ENCODE measurements around the gene CA4. TPM values are rescaled to one million over a fixed set of nuclear protein-coding genes. Genes with fewer than 3 reads are reported as not detected.
A peak's percentile ranks its signal among the peaks of the same experiment; 100 is the strongest.

CA4 gene
- total and polyA plus RNA-seq, 2 of the 8 experiments (the other 6 are each of a cell fraction or from before 2014, with no cell fraction given): 3.6 to 4.2 TPM

DNA sequence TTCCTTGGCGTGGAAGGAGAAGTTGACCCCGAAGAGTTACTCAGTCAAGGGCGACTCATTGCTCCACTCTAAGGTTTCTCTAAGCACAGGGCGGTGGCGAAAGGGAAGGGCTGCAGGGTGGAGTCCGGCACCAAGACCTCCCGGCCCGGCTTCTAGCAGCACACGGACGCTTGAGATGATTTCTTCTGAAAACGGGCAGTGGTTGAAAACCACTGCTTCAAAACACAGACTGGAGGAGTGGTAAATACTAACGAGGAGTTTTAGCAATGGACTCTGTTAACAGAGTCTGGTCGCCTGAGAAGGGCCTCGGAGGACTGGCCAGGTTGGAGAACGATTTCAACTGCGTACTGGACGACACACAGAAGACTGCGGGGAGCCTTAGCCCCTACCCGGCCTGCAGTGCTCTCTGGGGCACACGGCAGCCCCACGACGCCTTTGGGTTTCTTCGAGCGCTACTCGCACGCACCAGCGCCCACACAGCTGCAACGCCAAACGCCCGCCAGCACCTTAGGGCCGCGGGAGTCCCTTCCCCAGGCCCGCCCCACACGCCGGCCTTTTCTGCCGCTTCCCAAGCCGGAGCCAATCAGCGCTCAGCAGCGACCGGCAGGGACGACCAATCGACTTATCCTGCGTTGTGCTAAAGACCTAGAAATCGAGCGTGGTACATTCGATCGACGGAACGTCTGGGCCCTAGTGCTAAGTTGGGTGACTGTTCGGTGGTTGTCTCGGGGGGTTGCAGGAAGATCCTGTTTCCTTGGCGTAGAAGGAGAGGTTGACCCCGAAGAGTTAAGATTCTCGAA lies 14.4 kb upstream of the CA4 start:
- FAIRE-seq (peak; percentile 78), DNase-seq (ENCODE audit: low read depth in 1 of 2, low spot score in 2 of 2) (peak in 1 of 2 experiments; percentile 88)
- H3K27me3 ChIP-seq (replicated peaks in 1 of 4; ENCODE audit: control insufficient read depth in 3 of 4, extremely low read depth in 1 of 4, insufficient read depth in 3 of 4, low read length in 3 of 4): peaks cover 34 to 59% (median 52%) of the 10 kb centered on the region in 4 experiments
- peak overlapping the region; percentile 63; the same call in 1 of the 2 replicates for H3K18ac ChIP-seq (ENCODE audit: extremely low read depth, low read length)
- ChIA-PET CTCF (ENCODE audit: partially characterized antibody) (interaction anchor here (1.4 to 3.3 kb wide), 2 partner anchors 35 to 40 kb away, joined by 4 to 15 read pairs; no protein-coding TSS in a partner anchor), POLR2A (ENCODE audit: partially characterized antibody) (interaction anchor here (0.6 to 1.6 kb wide), 2 partner anchors 10 to 34 kb away, joined by 3 to 4 read pairs; no protein-coding TSS in a partner anchor)
- H4K5ac ChIP-seq (ENCODE audit: insufficient read length, low read depth, low read length): no peak overlapping the region
- H2BK15ac ChIP-seq (ENCODE audit: low read length): no peak overlapping the region
- H3K9ac ChIP-seq (replicated peaks in 1 of 4; ENCODE audit: extremely low read depth in 1 of 4, low read depth in 3 of 4, low read length in 3 of 4): peak overlapping the region in 3 of 4 experiments; percentile 26 to 62 (median 33); a peak in 5 of 7 replicates
- H2BK20ac ChIP-seq (ENCODE audit: low read length): no peak overlapping the region
- H2AFZ ChIP-seq (ENCODE audit: low read length): peak overlapping the region; percentile 64
- no peak overlapping the region for H2BK5ac ChIP-seq (ENCODE audit: low read depth, low read length)
- no peaks in the 10 kb centered on the region; a peak in 1 of 8 replicates for H3K36me3 ChIP-seq (ENCODE audit: control insufficient read depth in 2 of 4, insufficient read depth in 4 of 4, low read length in 3 of 4)
- no peak overlapping the region for H3K14ac ChIP-seq (ENCODE audit: insufficient read length)
- H3K4me3 ChIP-seq (ENCODE audit: extremely low read depth in 1 of 4, insufficient read depth in 2 of 4, low read depth in 3 of 4, low read length in 4 of 4): peak overlapping the region; percentile 76 to 95 (median 88)
- WGBS, 2 experiments (ENCODE audit: extremely low coverage in 1 of 2, insufficient coverage in 1 of 2, insufficient read length in 1 of 2, insufficient replicate concordance in 2 of 2, low coverage in 1 of 2, low lambda C conversion rate in 2 of 2, missing lambda C conversion rate in 1 of 2): 7% methylated on average over 48 of the region's 54 CpGs; no CpG with 5 or more reads in 1 of the 2 experiments
- H2AK5ac ChIP-seq (ENCODE audit: low read depth, low read length): no peak overlapping the region
- H3K4me1 ChIP-seq (replicated peaks in 1 of 4; ENCODE audit: control insufficient read depth in 3 of 4, insufficient read depth in 4 of 4, low read length in 3 of 4): peaks cover 0 to 15% (median 8%) of the 10 kb centered on the region in 4 experiments; a peak in 6 of 7 replicates
- H4K8ac ChIP-seq (ENCODE audit: extremely low read depth, insufficient read depth, low read length): no peak overlapping the region
- no peaks in the 10 kb centered on the region for H3K9me3 ChIP-seq (ENCODE audit: insufficient read depth in 2 of 2, low read depth in 1 of 2, low read length in 1 of 2)
- H3K23ac ChIP-seq (ENCODE audit: insufficient read length): no peak overlapping the region
- no peak overlapping the region for H2BK12ac ChIP-seq (ENCODE audit: low read depth, low read length)
- H3K4ac ChIP-seq (replicated peaks; ENCODE audit: insufficient read length, low read depth, low read length): no peak overlapping the region
- H2BK120ac ChIP-seq (replicated peaks; ENCODE audit: low read depth, low read length): no peak overlapping the region
- H3K79me1 ChIP-seq (ENCODE audit: low read depth, low read length): no peaks in the 10 kb centered on the region
- no peak overlapping the region for H4K91ac ChIP-seq (replicated peaks; ENCODE audit: insufficient read length, low read length)
- peaks cover 1 to 9% of the 10 kb centered on the region in 2 experiments for H4K20me1 ChIP-seq (replicated peaks in 1 of 2; ENCODE audit: control insufficient read depth in 1 of 2, insufficient read depth in 2 of 2, low read length in 2 of 2)
- H3K27ac ChIP-seq (ENCODE audit: low read depth, low read length): no peak overlapping the region
- no peaks in the 10 kb centered on the region for H3K79me2 ChIP-seq (ENCODE audit: control insufficient read depth in 1 of 2, insufficient read depth in 2 of 2, low read length in 2 of 2)
- H3K23me2 ChIP-seq (ENCODE audit: low read depth, low read length): peaks cover 8% of the 10 kb centered on the region; the same call in 1 of the 2 replicates
- peak overlapping the region; percentile 97 to 98 for H3K4me2 ChIP-seq (ENCODE audit: insufficient read depth in 1 of 2, low read depth in 2 of 2, low read length in 2 of 2)
- H3K56ac ChIP-seq (replicated peaks; ENCODE audit: insufficient read length, low read depth, low read length): no peak overlapping the region
- TF ChIP-seq, protein P1, sequence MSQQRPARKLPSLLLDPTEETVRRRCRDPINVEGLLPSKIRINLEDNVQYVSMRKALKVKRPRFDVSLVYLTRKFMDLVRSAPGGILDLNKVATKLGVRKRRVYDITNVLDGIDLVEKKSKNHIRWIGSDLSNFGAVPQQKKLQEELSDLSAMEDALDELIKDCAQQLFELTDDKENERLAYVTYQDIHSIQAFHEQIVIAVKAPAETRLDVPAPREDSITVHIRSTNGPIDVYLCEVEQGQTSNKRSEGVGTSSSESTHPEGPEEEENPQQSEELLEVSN (IDR thresholded peaks at IDR 0.05): peak; percentile 93
- TF ChIP-seq ASH2L (IDR thresholded peaks at IDR 0.05; ENCODE audit: low read length): peak; percentile 80
- TF ChIP-seq KDM5A (IDR thresholded peaks at IDR 0.05; ENCODE audit: low read length): 0 out of 2 replicates have a peak, but pooled peaks have one; percentile 28
- TF ChIP-seq FOSL1 (IDR thresholded peaks at IDR 0.05; ENCODE audit: insufficient read depth, low read depth, low read length): peak; percentile 96
- no peak for TF ChIP-seq JUND (IDR thresholded peaks at IDR 0.05; ENCODE audit: low read length)
- TF ChIP-seq EZH2 (IDR thresholded peaks at IDR 0.05; ENCODE audit: low read depth, low read length, severe bottlenecking): peak; percentile 53
- TF ChIP-seq SUZ12 (IDR thresholded peaks at IDR 0.05; ENCODE audit: low read length): peak; percentile 40; the same call in 1 of the 2 replicates
- TF ChIP-seq GABPA (IDR thresholded peaks at IDR 0.05; ENCODE audit: borderline replicate concordance, insufficient read depth, low read length): 0 out of 2 replicates have a peak, but pooled peaks have one; percentile 14
- peak; percentile 96 for TF ChIP-seq SP1 (IDR thresholded peaks at IDR 0.05; ENCODE audit: low read depth, low read length)
- peak; percentile 61; the same call in 1 of the 2 replicates for TF ChIP-seq TAF1 (IDR thresholded peaks at IDR 0.05; ENCODE audit: low read depth, low read length)
